LNCaP clone FGC (cell line): Measurements from ENCODE around the gene MVD.

Experiments used
- DNase-seq: peaks from one replicate; pipeline ENCODE4 v3.0.0-alpha.2; 2011; ENCODE audit warnings: low read depth
- H3K4me3 ChIP-seq: 2 replicates; pipeline ENCODE4 v1.5.1; 2011; ENCODE audit warnings: mild to moderate bottlenecking, low read depth, low read length, control low read depth
- CTCF ChIP-seq: IDR thresholded peaks from 2 replicates; pipeline ENCODE4 v1.5.1; 2012; ENCODE audit warnings: mild to moderate bottlenecking; ENCODE audit not compliant: control insufficient read depth, insufficient read depth; ENCODE audit errors: extremely low read depth

MVD gene

GRCh38 chr16:88618182-88618955, 44.5 kb downstream of the MVD start:
- DNase-seq: no peak
- H3K4me3 ChIP-seq: no peak overlapping the region
- no peak for TF ChIP-seq CTCF

- DNase-seq: peak; percentile 82
- no peak for TF ChIP-seq CTCF
- peak overlapping the region; percentile 38 for H3K4me3 ChIP-seq
Measured at GRCh38 chr16:88617268-88618031, 45.4 kb downstream of the MVD start.

- no peak for DNase-seq
- no peak for TF ChIP-seq CTCF
Measured at GRCh38 chr16:88616736-88617135, 46.2 kb downstream of the MVD start.

GRCh38 chr16:88616320-88616719, 46.6 kb downstream of the MVD start:
- DNase-seq: peak; percentile 90
- no peak for TF ChIP-seq CTCF
- H3K4me3 ChIP-seq: peak overlapping the region; percentile 33

More at GRCh38 chr16:88616736-88617135, 46.2 kb downstream of the MVD start:
- H3K4me3 ChIP-seq: peak overlapping the region; percentile 33

- no peak overlapping the region for H3K4me3 ChIP-seq
- no peak for DNase-seq
- no peak for TF ChIP-seq CTCF
Measured at GRCh38 chr16:88614818-88615580, 47.9 kb downstream of the MVD start.

- DNase-seq: peak; percentile 76
- no peak overlapping the region for H3K4me3 ChIP-seq
- 0 out of 2 replicates have a peak, but pooled peaks have one; percentile 8 for TF ChIP-seq CTCF
Measured at GRCh38 chr16:88613911-88614817, 48.7 kb downstream of the MVD start.
